ENCODE results near the gene STRIP2.
"Not testable (repeated sequence)": the region's sequence is repeated elsewhere in the genome, so short reads cannot be mapped to it uniquely, and the experiment has no call there.

Gene STRIP2

DNA sequence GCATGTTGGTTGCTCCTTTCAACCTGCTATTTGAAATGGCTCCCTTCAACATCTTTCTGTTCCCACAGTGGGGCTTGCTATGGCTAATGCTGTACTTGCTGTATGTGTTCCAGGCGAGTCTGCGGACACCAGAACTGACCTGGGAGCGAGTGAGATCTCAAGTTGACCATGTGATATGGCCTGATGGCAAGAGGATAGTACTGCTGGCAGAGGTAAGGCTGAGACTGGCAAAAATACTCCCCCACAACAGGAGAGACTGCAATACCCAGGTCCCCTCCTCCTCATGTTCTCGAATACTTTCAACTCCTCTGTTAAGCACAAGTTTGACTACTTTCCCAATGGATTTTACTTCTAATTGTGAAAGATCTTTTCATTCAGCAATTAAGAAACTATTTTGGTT is 11.5 kb upstream of the STRIP2 start:
- no peak for DNase-seq

DNA sequence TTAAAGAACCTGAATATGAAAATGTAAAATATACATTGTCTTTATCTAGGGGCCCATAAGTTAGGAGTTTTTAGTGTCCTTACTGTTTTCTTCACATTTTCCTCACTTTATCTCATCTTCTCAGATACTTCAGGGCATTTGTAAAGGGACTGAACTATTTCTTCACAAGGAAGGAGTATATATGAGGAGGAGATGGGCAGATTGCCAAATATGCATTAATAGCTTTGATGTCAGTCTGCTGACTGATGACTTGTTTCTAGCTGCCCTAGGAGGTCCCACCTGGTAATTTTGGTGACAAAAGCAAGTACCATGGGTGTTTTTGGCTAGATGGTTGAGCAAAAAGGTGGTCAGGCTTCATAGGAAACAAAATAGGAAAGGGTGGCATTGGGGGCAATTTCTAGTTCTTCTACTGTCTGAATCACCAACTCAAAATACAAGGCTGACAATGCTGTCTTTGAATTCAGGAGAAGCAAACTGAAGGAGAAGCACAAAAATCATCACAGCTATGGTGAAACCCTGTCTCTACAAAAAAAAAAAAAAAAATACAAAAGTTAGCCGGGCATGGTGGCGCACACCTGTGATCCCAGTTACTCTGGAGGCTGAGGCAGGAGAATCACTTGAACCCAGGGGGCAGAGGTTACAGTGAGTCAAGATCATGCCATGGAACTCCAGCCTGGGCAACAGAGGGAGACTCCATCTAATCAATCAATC is 10.4 kb upstream of the STRIP2 start:
- DNase-seq = no peak

DNA sequence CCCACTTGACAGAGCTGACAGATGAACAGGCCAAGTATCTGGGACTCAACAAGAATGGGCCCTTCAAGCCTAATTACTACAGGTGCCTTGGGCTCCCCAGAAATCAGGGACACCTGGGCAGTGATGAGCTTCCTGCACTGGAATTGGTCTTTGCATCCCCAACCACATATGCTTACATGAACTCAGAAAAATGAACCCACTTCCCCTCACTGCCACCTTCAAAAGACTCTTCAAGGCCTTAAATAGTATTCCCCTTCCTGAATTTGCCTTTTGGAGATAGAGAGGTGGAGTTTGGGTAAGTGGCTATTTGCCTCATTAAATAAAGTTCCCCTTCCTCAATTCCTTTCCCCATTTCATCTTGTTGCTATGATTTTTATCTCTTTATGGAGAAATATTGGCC is 7.8 kb upstream of the STRIP2 start:
- no peak for DNase-seq

DNA sequence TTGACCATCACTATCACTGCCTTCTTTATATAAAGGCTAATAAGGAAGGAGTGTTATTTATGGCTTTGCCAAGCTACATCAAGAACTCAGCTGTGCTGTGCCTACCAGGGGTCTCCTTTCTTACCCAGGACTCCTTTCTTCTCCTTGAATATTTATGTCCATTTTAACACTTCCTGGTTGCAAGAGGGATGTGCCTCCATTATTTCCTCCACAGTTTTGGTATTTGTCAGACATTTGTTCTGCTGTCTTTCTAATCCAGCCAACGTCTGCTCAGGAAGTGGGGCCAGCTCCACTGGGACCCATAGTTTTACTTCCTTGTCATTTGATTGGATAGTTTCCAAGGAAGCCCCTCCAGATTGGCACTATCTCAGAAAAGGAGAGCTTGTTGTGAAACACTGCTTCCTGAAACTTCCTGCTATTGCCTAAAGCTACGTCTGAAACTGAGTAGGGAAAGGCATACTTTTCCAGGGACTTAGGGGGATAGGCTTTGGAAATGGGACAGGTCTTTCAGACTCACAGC is 6.6 kb upstream of the STRIP2 start:
- DNase-seq = peak; percentile 57

DNA sequence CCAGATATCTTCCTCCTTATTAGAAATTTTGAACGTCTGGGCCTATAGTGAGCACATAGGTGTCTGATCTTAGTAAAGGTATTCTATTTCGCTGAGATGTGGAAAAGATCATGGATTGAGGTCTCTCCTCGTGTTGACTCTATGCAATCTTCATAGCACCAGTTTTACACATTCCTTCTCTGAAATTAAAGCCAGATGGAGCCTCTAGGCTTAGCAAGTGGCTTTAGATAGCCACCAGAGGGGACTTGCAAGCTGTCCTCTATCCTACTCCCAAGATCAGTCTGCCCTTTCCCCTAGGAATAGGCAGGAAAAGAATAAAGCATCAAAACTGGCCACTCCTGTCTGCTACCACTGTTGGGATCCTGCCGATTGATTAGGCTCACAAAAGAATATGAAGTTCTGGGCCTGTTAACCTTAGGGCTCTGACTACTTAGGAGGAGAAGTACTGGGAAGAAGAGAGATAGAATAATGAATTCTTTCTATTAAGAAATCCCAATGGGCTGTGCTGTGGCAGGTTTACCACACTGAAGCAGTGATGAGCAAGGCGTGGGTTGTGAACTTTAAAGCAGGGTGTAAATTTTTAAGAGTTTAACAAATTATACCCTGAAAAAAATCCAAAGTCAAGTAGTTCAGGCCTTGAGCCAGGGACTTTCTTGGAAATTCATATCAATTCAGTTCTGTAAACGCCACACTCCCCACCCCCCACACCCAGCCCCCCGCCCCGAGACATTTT is 2.2 kb upstream of the STRIP2 start:
- no peak for DNase-seq

DNA sequence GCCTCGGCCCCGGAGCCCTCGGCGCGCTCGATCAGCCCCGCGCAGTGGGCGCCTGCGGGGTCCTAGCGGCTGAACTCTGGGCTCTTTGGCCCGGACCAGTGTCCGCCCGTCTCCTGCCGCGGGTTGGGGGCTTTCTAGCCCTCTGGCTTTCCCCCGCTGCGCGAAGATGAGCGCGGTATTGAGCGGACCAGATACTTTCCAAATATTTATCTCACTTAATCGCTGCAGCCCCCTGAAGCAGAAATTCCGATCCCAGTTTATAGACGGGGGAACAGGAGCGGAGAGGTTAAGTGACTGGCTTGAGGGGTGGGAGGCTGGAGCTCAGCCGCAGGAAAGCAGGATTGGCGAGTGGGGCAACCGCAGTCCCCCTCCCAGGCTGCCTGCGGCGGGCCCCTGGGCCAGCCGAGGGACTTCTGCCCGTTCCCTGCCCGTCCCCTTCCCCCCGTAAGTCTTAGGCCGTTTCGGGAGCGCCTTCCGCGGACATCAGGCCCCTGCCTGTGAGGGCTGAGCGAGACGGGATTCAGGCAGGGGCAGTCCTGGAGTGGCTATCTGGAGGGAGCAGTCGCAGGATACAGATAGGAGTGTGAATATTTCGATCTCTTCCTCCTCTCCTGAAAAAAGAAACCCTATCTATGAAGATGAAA is 565 bp downstream of the STRIP2 start:
- no peak for DNase-seq

DNA sequence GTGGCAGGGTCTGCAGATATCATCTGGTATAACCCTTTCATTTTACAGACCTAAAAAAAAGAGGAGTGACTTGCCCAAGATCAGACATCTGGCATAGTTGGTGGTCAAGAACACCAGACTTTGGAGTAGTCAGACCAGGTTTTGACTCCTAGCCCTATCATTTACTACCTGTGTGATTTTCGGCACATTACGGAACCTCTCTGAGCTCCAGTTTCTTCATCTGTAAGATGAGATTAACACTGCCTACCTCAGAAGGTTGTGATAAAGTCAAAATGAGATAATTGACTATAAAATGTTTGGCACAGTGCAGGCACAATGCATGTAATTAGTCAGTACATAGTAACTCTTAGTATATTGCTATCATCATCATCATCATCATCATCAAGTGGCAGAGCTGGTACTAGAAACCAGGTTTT is 1.2 kb downstream of the STRIP2 start:
- DNase-seq = no peak

DNA sequence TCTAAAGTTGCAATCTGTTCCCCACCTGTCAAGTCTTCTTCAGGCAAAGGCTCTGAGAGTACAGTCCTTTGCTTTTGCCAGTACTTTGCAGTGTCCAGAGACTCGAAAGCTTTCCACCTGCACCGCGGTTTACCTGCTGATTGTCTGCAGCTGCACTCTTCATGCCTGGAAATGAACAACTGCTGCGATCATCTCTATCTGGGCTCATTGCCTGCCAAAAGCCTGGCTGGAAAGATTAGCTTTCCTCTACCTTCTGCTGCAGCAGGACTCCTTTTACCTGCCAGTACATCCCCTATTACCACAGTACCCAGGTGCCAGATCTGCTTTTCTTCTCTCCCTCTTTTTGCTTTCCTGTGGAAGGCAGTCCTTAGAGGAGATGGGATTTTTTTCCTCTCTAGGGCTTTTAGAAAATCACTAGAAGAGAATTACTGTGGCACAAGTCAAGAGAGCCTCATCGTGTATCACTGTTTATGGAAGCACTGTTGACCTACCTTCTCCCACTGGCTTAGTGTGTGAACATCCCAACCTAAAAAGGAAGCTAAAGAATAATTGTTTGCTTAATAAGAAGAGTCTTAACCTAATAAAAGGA is 2.2 kb downstream of the STRIP2 start:
- DNase-seq = no peak

DNA sequence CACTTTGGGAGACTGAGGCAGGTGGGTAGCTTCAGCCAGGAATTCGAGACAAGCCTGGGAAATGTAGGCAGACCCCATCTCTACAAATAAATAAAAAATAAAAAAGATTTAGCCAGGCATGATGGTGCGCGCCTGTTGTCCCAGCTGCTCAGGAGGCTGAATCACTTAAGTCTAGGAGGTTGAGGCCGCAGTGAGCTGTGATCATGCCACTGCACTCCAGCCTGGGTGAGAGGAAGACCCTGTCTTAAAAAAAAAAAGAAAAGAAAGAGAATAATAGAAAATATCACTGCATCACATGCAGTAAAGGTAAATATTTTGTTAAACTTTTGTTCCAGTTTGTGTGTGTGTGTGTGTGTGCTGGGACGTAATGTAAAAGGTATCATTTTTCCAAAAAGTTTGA is 3.0 kb downstream of the STRIP2 start:
- no peak for DNase-seq

DNA sequence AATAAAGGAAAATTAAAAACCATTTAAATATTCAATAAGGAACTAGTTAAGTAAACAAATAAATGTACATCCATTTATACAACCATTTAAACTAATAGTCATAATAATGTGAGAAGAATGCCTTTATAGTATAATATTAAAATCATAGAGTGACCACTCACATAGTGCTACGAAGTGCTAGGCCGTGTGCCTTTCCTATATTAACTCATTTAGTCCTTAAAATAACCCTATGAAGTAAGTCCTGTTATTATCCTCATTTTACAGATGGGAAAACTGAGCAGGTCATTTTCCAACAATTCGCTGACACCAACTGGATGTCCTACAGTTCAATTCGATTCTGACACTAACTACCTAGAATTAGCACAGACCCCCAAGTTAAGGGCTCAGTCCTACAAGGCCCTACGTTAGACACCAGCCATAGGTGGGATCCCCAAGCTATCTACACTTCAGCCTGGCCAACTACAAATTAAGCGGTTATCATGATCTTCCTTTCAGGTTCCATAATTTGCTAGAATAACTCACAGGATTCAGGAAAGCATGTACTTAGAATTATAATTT is 4.1 kb downstream of the STRIP2 start:
- DNase-seq = no peak

DNA sequence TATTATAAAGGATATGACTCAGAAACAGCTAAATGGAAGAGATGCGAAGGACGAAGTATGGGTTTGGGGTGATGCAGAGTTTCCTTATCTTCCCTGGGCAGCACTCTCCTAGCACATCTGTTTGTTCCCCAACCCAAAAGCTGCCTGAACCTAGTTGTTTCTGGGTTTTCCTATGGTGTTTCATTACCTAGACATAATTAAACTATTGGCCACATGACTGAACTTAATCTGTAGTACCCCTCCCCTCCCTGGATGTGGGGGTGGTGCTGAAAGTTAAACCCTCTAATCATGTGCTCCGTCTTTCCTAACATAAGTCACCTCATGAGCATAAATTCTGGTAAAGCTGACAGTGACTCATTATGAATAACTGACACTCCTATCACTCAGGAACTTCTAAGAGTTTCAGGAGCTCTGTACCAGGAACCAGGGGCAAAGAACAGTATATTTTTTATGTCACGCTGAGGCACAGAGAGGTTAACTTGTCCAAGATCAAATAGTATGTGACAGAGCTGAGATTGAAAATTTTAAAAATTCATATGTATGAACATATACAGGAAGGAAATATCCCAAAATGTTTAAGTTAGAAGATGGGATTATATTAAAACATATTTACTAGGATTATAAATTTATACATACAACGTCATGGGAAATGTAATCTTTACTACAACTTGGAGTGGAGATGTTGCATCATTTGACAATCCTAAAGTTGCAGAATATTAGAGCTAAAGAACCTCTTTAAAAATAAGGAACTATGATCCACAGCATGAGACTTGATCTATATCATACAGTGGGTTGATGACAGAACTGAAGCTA is 4.8 kb downstream of the STRIP2 start:
- peak; percentile 61 for DNase-seq

DNA sequence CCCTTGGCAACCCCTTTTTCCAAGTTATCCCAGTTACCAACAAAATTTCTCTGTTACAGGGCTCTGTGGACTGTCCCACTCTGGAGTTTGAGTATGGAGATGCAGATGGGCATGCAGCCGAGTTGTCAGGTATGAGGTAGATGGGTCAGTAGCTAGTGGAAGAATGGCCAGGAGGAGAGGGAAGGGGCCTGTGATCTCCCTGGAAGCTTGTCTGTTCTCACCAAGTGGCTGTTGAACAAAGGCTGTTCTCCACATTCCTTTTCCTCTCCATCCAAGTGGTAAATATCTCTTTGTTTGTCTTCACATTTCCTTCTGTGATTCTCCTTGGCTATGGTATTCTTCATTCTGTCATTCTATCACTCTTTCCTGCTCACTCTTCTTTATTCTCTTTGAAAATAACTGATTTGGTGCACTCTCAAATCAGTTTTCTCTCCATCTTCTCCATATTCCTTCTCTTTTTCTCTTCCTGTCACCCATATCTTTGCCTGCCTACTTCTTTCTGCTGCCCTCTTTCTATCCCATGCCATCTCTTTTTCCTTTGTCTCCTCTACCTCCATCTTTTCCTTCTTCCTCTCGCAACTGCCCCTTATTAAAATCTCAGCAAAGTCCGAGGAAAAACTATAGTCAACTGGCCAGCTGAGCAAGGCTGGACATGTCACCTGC is 5.9 kb downstream of the STRIP2 start:
- no peak for DNase-seq

DNA sequence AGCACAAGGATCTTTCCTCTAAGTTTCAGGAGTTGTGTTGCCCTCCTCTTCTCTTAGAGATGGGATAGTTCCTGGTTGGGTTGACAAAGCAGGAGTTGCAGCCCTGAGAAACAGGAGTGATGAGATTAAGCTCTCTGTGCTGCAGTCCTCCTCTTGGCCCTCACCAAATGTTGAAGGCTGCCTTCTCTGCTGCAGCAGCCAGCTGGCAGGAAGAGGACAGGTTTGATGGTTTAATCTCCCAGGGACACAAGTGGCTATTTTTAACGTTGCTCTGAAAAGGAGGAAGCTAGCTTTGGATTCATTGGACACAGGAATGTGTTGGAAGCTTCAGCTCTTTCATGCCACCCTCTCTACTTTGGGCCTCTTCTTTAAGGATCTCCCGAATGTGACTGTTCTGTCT is 9.4 kb downstream of the STRIP2 start:
- DNase-seq = no peak

DNA sequence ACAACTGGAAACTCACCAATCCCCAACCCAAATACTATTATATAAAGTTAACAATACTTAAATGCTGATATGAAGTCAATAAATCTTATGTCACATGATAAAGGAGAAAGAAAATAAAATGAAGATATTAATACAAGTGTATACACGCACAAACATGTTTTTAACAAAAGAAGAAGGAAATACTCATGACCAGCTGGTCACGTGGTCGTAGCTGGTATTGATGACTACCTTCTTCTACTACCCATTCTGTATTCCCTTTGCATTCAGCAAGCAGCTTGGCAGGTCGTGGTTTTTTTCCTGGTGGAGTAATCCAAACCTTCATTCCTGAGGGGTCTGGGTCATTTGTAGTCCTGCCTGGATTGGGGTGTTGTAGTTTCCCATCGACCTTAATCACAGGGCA is 10.5 kb downstream of the STRIP2 start:
- not testable (repeated sequence) for DNase-seq

DNA sequence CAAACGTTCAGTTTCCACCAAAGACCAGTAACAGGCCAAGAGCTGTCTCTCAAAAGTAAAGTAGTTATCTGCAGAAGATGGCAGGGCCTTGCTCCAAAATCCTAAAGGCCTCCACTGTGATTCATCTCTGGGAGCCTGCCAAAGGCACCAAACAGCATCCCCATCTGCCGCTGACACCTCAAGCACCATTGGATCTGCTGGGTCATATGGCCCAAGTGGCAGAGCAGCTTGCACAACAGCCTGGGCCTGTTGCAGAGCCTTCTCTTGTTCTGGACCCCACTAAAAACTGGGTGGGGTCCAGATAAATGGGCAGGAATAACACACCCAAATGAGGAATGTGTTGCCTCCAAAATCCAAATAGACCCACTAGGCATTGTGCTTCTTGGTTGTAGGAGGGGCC is 12.7 kb downstream of the STRIP2 start:
- not testable (repeated sequence) for DNase-seq

DNA sequence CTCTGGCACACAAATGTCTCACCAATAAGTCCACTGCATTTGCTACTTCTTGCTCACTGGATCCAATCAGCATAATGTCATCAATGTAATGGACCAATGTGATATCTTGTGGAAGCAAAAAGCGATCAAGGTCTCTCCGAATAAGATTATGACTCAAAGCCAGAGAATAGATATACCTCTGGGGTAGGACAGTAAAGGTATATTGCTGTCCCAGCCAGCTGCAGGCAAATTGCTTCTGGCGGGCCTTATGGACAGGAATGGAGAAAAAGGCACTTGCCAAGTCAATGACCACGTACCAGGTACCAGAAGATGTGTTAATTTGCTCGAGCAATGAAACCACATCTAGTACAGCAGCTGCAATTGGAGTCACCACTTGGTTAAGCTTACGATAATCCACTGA is 13.2 kb downstream of the STRIP2 start:
- not testable (repeated sequence) for DNase-seq

DNA sequence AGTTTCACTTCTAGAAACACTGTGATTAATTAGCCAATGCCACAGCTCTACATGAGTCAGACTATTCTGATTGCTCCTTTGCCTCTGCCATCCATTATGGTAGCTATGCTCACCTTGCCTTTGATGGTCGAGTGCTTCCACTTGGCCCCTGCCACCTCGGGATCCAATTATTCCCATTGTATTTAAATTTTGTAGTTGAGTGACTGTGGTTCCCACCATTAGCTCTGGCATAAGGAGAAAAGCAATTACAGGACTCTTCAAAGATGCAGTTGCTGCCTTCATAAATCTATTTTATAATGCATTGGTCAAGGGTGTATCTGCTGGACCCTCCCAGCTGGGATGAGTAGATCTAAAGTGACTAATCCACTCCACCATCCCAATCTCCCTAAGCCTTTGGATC is 14.4 kb downstream of the STRIP2 start:
- DNase-seq = peak; percentile 30

DNA sequence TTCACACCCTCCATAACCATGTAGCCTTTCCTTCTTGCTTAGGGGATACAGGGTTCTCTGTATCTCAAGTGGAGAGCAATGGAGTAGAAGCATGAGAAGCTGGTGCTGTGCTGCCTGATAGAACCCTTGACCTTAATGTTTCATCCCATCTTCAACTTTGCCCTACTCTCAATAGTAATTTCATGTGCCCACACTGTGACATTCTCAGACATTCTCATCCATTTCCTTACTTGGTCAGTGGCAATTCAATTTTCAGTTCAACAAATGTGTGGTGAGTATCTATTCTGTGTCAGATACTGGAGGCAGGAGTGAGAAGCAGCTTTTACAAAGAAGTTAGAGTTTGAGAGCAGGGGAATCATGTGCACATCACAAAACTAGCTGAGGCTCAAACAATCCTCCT is 16.1 kb downstream of the STRIP2 start:
- no peak for DNase-seq

DNA sequence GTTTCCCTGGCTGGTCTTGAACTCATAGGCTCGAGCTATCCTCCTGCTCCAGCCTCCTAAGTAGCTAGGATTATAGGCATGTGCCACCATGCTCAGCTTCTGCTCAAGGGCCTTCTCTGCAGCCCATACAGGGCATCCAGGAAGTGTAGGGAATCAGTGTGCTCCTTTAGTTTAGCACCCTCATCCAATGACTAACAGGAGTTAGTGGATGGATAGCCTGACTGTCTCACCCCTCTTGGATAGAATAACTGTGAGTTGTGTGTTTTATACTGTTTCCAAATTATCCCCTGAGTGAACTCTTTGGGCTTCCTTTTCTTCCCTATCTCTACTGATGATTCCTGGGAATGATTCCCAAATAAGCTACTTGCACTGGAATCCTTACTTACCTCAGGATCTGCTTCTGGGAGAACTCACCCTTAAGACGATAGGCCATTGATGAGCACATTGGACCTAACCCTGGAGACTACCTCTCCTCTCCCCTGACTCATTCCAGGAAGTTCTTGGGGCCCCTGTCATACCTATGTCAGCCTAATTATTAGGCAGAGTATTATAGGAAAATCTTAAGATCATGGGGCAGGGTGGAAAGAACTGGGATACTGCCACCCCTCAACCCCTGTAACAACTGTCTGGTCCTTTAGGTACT is 18.5 kb downstream of the STRIP2 start:
- DNase-seq = no peak

DNA sequence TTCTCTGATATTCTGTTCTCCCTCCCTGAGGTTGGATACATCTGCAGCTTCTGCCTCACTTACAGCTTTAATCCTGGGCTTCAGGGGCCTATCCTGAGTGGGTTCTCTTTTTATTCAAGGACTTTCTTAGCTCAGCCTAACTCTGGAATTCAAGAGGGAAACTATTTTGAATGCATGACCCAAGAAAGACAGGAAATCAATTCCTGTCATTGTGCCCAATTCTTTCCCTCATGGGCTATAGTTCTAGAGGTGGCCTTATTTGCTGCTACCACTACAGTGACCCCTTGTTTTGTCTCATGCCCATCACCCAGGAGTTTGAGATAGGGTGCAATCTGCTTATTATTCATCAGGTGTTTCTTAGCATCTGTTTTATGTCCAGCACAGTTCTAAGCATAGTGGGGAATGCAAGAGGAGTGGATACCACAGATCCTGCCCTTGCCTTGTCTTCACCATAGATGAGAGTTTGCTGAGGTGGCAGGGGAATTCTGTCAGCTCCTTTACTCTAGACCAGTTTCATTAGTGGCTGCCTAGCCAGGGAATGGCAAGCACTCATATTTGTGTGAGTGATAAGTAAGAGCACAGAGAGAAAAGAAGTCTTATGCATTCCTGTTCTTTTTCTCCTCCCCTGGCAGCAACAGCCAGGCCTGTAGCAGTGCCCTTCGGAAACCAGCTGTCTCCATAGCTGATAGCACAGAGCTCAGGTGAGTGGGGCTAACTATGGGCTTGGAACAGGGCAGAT is 19.4 kb downstream of the STRIP2 start:
- DNase-seq = no peak

DNA sequence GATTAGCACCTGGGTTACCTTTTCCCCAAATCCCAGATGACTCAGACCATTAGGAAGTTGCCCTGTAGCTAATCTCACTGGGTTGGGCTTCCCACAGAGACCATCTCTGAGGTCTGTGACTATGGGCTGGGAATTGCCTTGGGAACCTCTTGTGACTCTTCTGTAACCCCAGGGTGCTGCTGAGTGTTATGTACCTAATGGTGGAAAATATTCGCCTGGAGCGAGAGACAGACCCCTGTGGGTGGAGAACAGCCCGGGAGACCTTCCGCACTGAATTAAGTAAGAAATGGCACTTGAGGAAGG is 20.0 kb downstream of the STRIP2 start:
- no peak for DNase-seq
